OCI-LY3 (cell line): Measurements from ENCODE around the gene TFPI.

ENCODE experiments used
- H2AFZ ChIP-seq: fragments of 200-600, 300-600 bp; shearing (Covaris generic); 2 replicates; pipeline ENCODE4 v1.6.0; 2014; ENCODE audit warnings: antibody characterized with exemption, low read depth, low read length
- H3K27ac ChIP-seq: fragments of 200-600, 300-600 bp; sonication (generic); 2 replicates; pipeline ENCODE4 v1.5.1; 2014; ENCODE audit warnings: mild to moderate bottlenecking, low read length, moderate library complexity, mixed read lengths
- H3K27me3 ChIP-seq: fragments of 200-600, 300-600 bp; sonication (generic); 2 replicates; pipeline ENCODE4 v1.6.1; 2014; ENCODE audit warnings: low read depth, low read length, mixed read lengths
- H3K36me3 ChIP-seq: fragments of 200-600, 300-600 bp; sonication (generic); replicated peaks from 2 replicates; pipeline ENCODE3; 2014; ENCODE audit warnings: low read depth, low read length, mixed read lengths
- H3K4me1 ChIP-seq: fragments of 300-600, 200-600 bp; sonication (generic); 2 replicates; pipeline ENCODE4 v1.6.1; 2014; ENCODE audit warnings: low read length, mixed read lengths
- H3K4me2 ChIP-seq: fragments of 200-600, 300-600 bp; sonication (generic); 2 replicates; pipeline ENCODE4 v1.6.1; 2014; ENCODE audit warnings: low read length, mixed read lengths
- H3K4me3 ChIP-seq: fragments of 300-600, 200-600 bp; sonication (generic); 2 replicates; pipeline ENCODE4 v1.5.1; 2014; ENCODE audit warnings: antibody characterized with exemption, mild to moderate bottlenecking, low read length, moderate library complexity
- H3K79me2 ChIP-seq: fragments of 300-600, 200-600 bp; shearing (Covaris generic); 2 replicates; pipeline ENCODE4 v1.6.1; 2014; ENCODE audit warnings: mild to moderate bottlenecking, low read length, mixed read lengths
- H3K9ac ChIP-seq: fragments of 300-600, 200-600 bp; shearing (Covaris generic); 2 replicates; pipeline ENCODE4 v1.6.0; 2014; ENCODE audit warnings: mild to moderate bottlenecking, low read length, moderate library complexity
- H3K9me3 ChIP-seq: fragments of 200-600, 300-600 bp; shearing (Covaris generic); 2 replicates; pipeline ENCODE4 v1.6.1; 2014; ENCODE audit warnings: low read length, mixed read lengths; ENCODE audit not compliant: insufficient read depth
- H4K20me1 ChIP-seq: fragments of 200-600, 300-600 bp; sonication (generic); 2 replicates; pipeline ENCODE4 v1.6.1; 2016; ENCODE audit warnings: low read length, mixed read lengths; ENCODE audit not compliant: insufficient read depth
- CTCF ChIP-seq: fragments of 200-600, 300-600 bp; sonication (generic); IDR thresholded peaks from 2 replicates; pipeline ENCODE4 v1.5.1; 2014; ENCODE audit warnings: antibody characterized with exemption, low read length, low read depth
- EZH2phosphoT487 ChIP-seq: fragments of 200-600 bp; shearing (Covaris generic); IDR thresholded peaks from 2 replicates; pipeline ENCODE4 v1.6.1; 2018; ENCODE audit warnings: antibody characterized with exemption, mixed run types, low read depth

TFPI gene

GRCh38 chr2:187435756-187436155 is 118.5 kb downstream of the TFPI start:
- Histone ChIP-seq H2AFZ (no peak overlapping the region), H3K9ac (no peak overlapping the region), H3K27me3 (no peaks in the 10 kb centered on the region), H3K4me2 (no peak overlapping the region), H3K79me2 (no peaks in the 10 kb centered on the region), H4K20me1 (no peaks in the 10 kb centered on the region), H3K4me1 (no peaks in the 10 kb centered on the region), H3K27ac (no peak overlapping the region), H3K4me3 (no peak overlapping the region), H3K9me3 (no peaks in the 10 kb centered on the region), H3K36me3 (no peaks in the 10 kb centered on the region)
- TF ChIP-seq CTCF, result no peak
- no peak for TF ChIP-seq EZH2phosphoT487

- TF ChIP-seq EZH2phosphoT487 (no peak), CTCF (no peak)
These were observed 119.2 kb downstream of the TFPI start for GRCh38 chr2:187435078-187435477.

GRCh38 chr2:187434342-187434785 is 119.9 kb downstream of the TFPI start:
- H2AFZ ChIP-seq, result no peak overlapping the region
- no peak overlapping the region for H3K4me3 ChIP-seq
- TF ChIP-seq CTCF, result no peak
- TF ChIP-seq EZH2phosphoT487, result no peak
- H3K4me2 ChIP-seq, result no peak overlapping the region
- no peaks in the 10 kb centered on the region for H3K79me2 ChIP-seq
- H3K27ac ChIP-seq, result no peak overlapping the region
- no peaks in the 10 kb centered on the region for H4K20me1 ChIP-seq
- H3K36me3 ChIP-seq, result no peaks in the 10 kb centered on the region
- no peak overlapping the region for H3K9ac ChIP-seq
- no peaks in the 10 kb centered on the region for H3K4me1 ChIP-seq
- no peaks in the 10 kb centered on the region for H3K9me3 ChIP-seq
- H3K27me3 ChIP-seq, result no peaks in the 10 kb centered on the region

More at GRCh38 chr2:187435078-187435477, 119.2 kb downstream of the TFPI start:
- no peaks in the 10 kb centered on the region for H3K27me3 ChIP-seq
- H3K79me2 ChIP-seq, result no peaks in the 10 kb centered on the region
- H3K27ac ChIP-seq, result no peak overlapping the region
- H2AFZ ChIP-seq, result no peak overlapping the region
- H3K4me2 ChIP-seq, result no peak overlapping the region
- H3K9ac ChIP-seq, result no peak overlapping the region
- no peaks in the 10 kb centered on the region for H3K36me3 ChIP-seq
- no peaks in the 10 kb centered on the region for H3K4me1 ChIP-seq
- H3K9me3 ChIP-seq, result no peaks in the 10 kb centered on the region
- H3K4me3 ChIP-seq, result no peak overlapping the region
- H4K20me1 ChIP-seq, result no peaks in the 10 kb centered on the region

GRCh38 chr2:187431911-187432310 is 122.3 kb downstream of the TFPI start:
- no peaks in the 10 kb centered on the region for H4K20me1 ChIP-seq
- H3K79me2 ChIP-seq, result no peaks in the 10 kb centered on the region
- TF ChIP-seq CTCF (no peak), EZH2phosphoT487 (no peak)
- no peaks in the 10 kb centered on the region for H3K36me3 ChIP-seq
- no peak overlapping the region for H3K27ac ChIP-seq
- no peaks in the 10 kb centered on the region for H3K4me1 ChIP-seq
- no peak overlapping the region for H3K4me3 ChIP-seq
- no peak overlapping the region for H3K4me2 ChIP-seq
- H2AFZ ChIP-seq, result no peak overlapping the region
- H3K9ac ChIP-seq, result no peak overlapping the region
- H3K27me3 ChIP-seq, result no peaks in the 10 kb centered on the region
- no peaks in the 10 kb centered on the region for H3K9me3 ChIP-seq
